Measurements from ENCODE around the gene CCDC3. TPM values are rescaled to one million over a fixed set of nuclear protein-coding genes. Genes with fewer than 3 reads are reported as not detected.

CCDC3 gene
- polyA plus RNA-seq, 1 of the 3 experiments (the other 2 are of a cell fraction) = 0.02 TPM

DNA sequence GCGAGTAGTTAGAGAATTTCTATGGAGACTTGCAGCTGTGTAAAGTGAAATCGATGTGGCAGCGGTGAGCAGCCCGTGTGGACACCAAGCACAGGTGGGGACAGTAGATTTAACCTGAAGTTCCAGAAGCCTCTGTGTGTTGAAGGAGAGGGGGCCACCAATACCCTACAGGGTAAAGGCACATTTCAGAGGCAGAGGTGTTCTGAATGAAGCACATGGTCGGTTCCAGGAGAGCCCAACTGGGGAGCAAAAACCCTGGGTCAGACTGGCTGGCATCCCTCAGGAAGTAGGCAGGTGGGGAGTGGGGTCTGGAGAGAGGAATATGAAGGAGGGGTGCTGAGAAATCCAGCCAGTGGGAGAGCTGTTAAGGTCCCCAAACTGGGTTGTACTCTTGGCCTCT is 76.6 kb downstream of the CCDC3 start:
- Histone ChIP-seq H3K9me3 (no peaks in the 10 kb centered on the region), H3K27ac (ENCODE audit: low read depth in 2 of 2, low read length in 1 of 2) (no peak overlapping the region), H3K9ac (no peak overlapping the region), H3K4me2 (no peak overlapping the region), H3K79me2 (ENCODE audit: insufficient read depth) (no peaks in the 10 kb centered on the region), H3F3A (replicated peaks; ENCODE audit: insufficient read depth) (no peaks in the 10 kb centered on the region), H3K27me3 (ENCODE audit: insufficient read depth) (no peaks in the 10 kb centered on the region), H3K4me1 (ENCODE audit: control insufficient read depth in 1 of 2, insufficient read depth in 2 of 2, low read depth in 1 of 2, low read length in 1 of 2) (no peaks in the 10 kb centered on the region), H3K9me2 (no peaks in the 10 kb centered on the region), H2AFZ (ENCODE audit: low read depth) (no peak overlapping the region), H4K20me1 (ENCODE audit: insufficient read depth) (no peaks in the 10 kb centered on the region), H3K36me3 (replicated peaks in 1 of 2; ENCODE audit: control insufficient read depth in 1 of 2, insufficient read depth in 2 of 2, low read length in 1 of 2) (no peaks in the 10 kb centered on the region), H3K4me3 (ENCODE audit: low read depth in 2 of 2, low read length in 1 of 2) (no peak overlapping the region)
- TF ChIP-seq TAF1 (IDR thresholded peaks at IDR 0.05; ENCODE audit: borderline replicate concordance, low read depth, low read length) (no peak), SMC3 (IDR thresholded peaks at IDR 0.05; ENCODE audit: low read depth, low read length) (no peak), RFX5 (IDR thresholded peaks at IDR 0.05; ENCODE audit: low read length) (no peak), SIN3A (IDR thresholded peaks at IDR 0.05; ENCODE audit: borderline replicate concordance, low read depth, low read length) (no peak), FOXM1 (IDR thresholded peaks at IDR 0.05; ENCODE audit: low read depth) (no peak)
- POLR2A ChIA-PET = no interaction called here
- DNase-seq = no peak
- CTCF ChIA-PET = no interaction called here
- WGBS (ENCODE audit: low lambda C conversion rate) = 58% methylated on average over 5 of the region's 5 CpGs

DNA sequence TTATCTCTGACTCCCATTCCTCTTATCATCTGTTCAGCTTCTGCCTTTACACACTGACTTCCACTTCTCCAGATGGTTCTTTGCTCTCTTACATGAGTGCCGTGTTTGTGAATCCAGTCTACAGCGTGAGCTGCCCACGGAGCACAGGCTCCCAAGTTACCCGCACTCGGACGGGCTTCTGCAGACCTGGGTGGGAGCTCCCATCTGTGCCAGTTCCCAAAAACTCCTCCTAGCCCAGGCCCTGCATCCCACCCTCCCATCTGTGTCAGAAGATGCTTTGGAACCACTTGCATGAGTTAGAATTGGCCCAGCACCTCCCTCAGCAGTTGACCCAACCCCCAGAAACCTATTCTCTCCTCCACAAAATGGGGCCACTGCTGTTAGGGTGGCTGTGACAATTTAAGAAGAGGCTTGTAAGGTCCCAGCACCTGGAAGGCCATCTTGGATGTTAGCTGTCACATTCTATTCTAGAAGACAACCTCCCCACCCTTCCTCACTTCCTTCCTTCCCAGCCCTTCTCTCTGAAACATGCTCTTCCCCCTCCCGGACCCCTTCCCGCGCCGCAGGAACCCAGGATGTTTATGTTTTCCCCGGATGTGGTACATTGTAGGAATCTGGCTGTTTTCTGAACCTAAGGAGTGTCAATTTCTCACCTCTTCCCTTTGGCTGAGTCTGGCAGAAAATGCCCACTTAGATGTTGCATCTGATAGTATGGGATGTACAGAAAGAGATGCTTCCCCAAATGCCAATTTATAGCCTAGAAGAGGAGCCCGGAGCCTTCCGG is 79.2 kb downstream of the CCDC3 start:
- no peak for DNase-seq
- no peaks in the 10 kb centered on the region for H3K36me3 ChIP-seq (replicated peaks in 1 of 2; ENCODE audit: control insufficient read depth in 1 of 2, insufficient read depth in 2 of 2, low read length in 1 of 2)
- H3F3A ChIP-seq (replicated peaks; ENCODE audit: insufficient read depth) = no peaks in the 10 kb centered on the region
- H3K9me2 ChIP-seq = no peaks in the 10 kb centered on the region
- no peaks in the 10 kb centered on the region for H3K9me3 ChIP-seq
- H3K9ac ChIP-seq = no peak overlapping the region
- H3K4me3 ChIP-seq (ENCODE audit: low read depth in 2 of 2, low read length in 1 of 2) = no peak overlapping the region
- no peak overlapping the region for H2AFZ ChIP-seq (ENCODE audit: low read depth)
- no peak overlapping the region for H3K4me2 ChIP-seq
- 52% methylated on average over 12 of the region's 13 CpGs for WGBS (ENCODE audit: low lambda C conversion rate)
- no peaks in the 10 kb centered on the region for H3K4me1 ChIP-seq (ENCODE audit: control insufficient read depth in 1 of 2, insufficient read depth in 2 of 2, low read depth in 1 of 2, low read length in 1 of 2)
- no peaks in the 10 kb centered on the region for H4K20me1 ChIP-seq (ENCODE audit: insufficient read depth)
- ChIA-PET CTCF (interaction anchor here (0.6 to 1.6 kb wide), 3 partner anchors 15 to 177 kb away, joined by 3 to 4 read pairs (median 3); partner anchors contain the start of gene OPTN), POLR2A (no interaction called here)
- H3K27me3 ChIP-seq (ENCODE audit: insufficient read depth) = no peaks in the 10 kb centered on the region
- H3K27ac ChIP-seq (ENCODE audit: low read depth in 2 of 2, low read length in 1 of 2) = no peak overlapping the region
- no peaks in the 10 kb centered on the region for H3K79me2 ChIP-seq (ENCODE audit: insufficient read depth)
- TF ChIP-seq RCOR1 (IDR thresholded peaks at IDR 0.05; ENCODE audit: low read length) = no peak

DNA sequence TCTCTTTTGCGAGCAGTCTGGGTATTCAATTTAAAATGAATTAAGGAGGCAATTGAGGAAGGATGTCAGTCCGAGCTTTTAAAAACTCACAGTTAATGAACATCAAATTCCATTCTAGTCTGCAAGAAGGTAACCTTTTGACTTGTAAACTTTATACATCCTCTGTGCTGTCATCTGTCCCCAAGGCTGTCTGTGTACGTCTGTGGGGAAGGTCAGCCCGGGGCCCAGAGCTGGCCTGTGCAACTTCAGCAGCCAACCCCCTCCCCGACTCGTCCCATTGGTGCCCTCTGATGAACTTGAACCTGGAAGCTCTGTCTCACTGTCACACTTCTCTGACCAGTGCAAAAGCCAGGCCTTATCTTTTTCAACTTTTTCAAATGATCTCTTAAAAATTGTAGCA is 80.3 kb downstream of the CCDC3 start:
- 46% methylated on average over 6 of the region's 6 CpGs for WGBS (ENCODE audit: low lambda C conversion rate)
- Histone ChIP-seq H3F3A (replicated peaks; ENCODE audit: insufficient read depth) (no peaks in the 10 kb centered on the region), H3K27me3 (ENCODE audit: insufficient read depth) (no peaks in the 10 kb centered on the region), H3K27ac (ENCODE audit: low read depth in 2 of 2, low read length in 1 of 2) (no peak overlapping the region), H3K9me2 (no peaks in the 10 kb centered on the region), H3K9ac (no peak overlapping the region), H2AFZ (ENCODE audit: low read depth) (no peak overlapping the region), H3K9me3 (no peaks in the 10 kb centered on the region), H3K4me3 (ENCODE audit: low read depth in 2 of 2, low read length in 1 of 2) (no peak overlapping the region), H3K36me3 (replicated peaks in 1 of 2; ENCODE audit: control insufficient read depth in 1 of 2, insufficient read depth in 2 of 2, low read length in 1 of 2) (no peaks in the 10 kb centered on the region), H4K20me1 (ENCODE audit: insufficient read depth) (no peaks in the 10 kb centered on the region), H3K79me2 (ENCODE audit: insufficient read depth) (no peaks in the 10 kb centered on the region), H3K4me2 (no peak overlapping the region), H3K4me1 (ENCODE audit: control insufficient read depth in 1 of 2, insufficient read depth in 2 of 2, low read depth in 1 of 2, low read length in 1 of 2) (no peaks in the 10 kb centered on the region)
- ChIA-PET CTCF (interaction anchor here (1.0 to 1.6 kb wide), 3 partner anchors 154 to 209 kb away, joined by 3 to 4 read pairs (median 3); partner anchors contain the start of gene OPTN), POLR2A (no interaction called here)
- DNase-seq = no peak
- TF ChIP-seq SIN3A (IDR thresholded peaks at IDR 0.05; ENCODE audit: borderline replicate concordance, low read depth, low read length) = no peak
- no peak for TF ChIP-seq RFX5 (IDR thresholded peaks at IDR 0.05; ENCODE audit: low read length)
- TF ChIP-seq TEAD4 (IDR thresholded peaks at IDR 0.05; ENCODE audit: borderline replicate concordance, insufficient read depth) = no peak
- TF ChIP-seq, protein P1, sequence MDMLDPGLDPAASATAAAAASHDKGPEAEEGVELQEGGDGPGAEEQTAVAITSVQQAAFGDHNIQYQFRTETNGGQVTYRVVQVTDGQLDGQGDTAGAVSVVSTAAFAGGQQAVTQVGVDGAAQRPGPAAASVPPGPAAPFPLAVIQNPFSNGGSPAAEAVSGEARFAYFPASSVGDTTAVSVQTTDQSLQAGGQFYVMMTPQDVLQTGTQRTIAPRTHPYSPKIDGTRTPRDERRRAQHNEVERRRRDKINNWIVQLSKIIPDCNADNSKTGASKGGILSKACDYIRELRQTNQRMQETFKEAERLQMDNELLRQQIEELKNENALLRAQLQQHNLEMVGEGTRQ (IDR thresholded peaks at IDR 0.05; ENCODE audit: borderline replicate concordance, low read depth, low read length) = no peak
- TF ChIP-seq TCF12 (IDR thresholded peaks at IDR 0.05) = no peak
- TF ChIP-seq FOXJ3 (CRISPR knock-in tag; IDR thresholded peaks at IDR 0.05) = no peak
- TF ChIP-seq, protein P2, sequence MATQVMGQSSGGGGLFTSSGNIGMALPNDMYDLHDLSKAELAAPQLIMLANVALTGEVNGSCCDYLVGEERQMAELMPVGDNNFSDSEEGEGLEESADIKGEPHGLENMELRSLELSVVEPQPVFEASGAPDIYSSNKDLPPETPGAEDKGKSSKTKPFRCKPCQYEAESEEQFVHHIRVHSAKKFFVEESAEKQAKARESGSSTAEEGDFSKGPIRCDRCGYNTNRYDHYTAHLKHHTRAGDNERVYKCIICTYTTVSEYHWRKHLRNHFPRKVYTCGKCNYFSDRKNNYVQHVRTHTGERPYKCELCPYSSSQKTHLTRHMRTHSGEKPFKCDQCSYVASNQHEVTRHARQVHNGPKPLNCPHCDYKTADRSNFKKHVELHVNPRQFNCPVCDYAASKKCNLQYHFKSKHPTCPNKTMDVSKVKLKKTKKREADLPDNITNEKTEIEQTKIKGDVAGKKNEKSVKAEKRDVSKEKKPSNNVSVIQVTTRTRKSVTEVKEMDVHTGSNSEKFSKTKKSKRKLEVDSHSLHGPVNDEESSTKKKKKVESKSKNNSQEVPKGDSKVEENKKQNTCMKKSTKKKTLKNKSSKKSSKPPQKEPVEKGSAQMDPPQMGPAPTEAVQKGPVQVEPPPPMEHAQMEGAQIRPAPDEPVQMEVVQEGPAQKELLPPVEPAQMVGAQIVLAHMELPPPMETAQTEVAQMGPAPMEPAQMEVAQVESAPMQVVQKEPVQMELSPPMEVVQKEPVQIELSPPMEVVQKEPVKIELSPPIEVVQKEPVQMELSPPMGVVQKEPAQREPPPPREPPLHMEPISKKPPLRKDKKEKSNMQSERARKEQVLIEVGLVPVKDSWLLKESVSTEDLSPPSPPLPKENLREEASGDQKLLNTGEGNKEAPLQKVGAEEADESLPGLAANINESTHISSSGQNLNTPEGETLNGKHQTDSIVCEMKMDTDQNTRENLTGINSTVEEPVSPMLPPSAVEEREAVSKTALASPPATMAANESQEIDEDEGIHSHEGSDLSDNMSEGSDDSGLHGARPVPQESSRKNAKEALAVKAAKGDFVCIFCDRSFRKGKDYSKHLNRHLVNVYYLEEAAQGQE (IDR thresholded peaks at IDR 0.05; ENCODE audit: low read depth, low read length) = no peak
- TF ChIP-seq, protein P3, sequence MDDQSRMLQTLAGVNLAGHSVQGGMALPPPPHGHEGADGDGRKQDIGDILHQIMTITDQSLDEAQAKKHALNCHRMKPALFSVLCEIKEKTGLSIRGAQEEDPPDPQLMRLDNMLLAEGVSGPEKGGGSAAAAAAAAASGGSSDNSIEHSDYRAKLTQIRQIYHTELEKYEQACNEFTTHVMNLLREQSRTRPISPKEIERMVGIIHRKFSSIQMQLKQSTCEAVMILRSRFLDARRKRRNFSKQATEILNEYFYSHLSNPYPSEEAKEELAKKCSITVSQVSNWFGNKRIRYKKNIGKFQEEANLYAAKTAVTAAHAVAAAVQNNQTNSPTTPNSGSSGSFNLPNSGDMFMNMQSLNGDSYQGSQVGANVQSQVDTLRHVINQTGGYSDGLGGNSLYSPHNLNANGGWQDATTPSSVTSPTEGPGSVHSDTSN (IDR thresholded peaks at IDR 0.05) = no peak
- TF ChIP-seq, protein P4, sequence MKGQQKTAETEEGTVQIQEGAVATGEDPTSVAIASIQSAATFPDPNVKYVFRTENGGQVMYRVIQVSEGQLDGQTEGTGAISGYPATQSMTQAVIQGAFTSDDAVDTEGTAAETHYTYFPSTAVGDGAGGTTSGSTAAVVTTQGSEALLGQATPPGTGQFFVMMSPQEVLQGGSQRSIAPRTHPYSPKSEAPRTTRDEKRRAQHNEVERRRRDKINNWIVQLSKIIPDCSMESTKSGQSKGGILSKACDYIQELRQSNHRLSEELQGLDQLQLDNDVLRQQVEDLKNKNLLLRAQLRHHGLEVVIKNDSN (IDR thresholded peaks at IDR 0.05; ENCODE audit: borderline replicate concordance, low read depth) = no peak
- no peak for TF ChIP-seq CHD2 (IDR thresholded peaks at IDR 0.05; ENCODE audit: low read length, partially characterized antibody)

Data from SK-N-SH (cell line).